RWPE1 (cell line): Measurements from ENCODE around the gene SLC47A1.
A peak's percentile ranks its signal among the peaks of the same experiment; 100 is the strongest.
"Not testable (repeated sequence)": the region's sequence is repeated elsewhere in the genome, so short reads cannot be mapped to it uniquely, and the experiment has no call there.

Source experiments
- CTCF ChIA-PET: fragments of 350-600 bp; sonication (Branson Sonifier 250); formaldehyde crosslinking; extraction: SDS; loops from one replicate; lab custom pipeline; 2021; lab: Yijun Ruan, JAX
- POLR2A ChIA-PET: fragments of 400-600 bp; formaldehyde crosslinking; extraction: SDS; loops from one replicate; lab custom pipeline; 2020; ENCODE audit warnings: antibody characterized with exemption; ENCODE audit not compliant: low non-redundant PET; lab: Yijun Ruan, JAX
- DNase-seq: peaks from one replicate; pipeline ENCODE4 v3.0.0; 2012; ENCODE audit warnings: low spot score
- H3K27ac ChIP-seq: fragments of 450-650 bp; 2 replicates; pipeline ENCODE4 v1.5.1; 2017
- CTCF ChIP-seq: fragments of 450-650 bp; conservative IDR thresholded peaks from 2 replicates; pipeline ENCODE4 v1.5.1; 2017; ENCODE audit warnings: low read depth, mild to moderate bottlenecking

SLC47A1 gene

GRCh38 chr17:19507775-19508576 is 25.7 kb upstream of the SLC47A1 start:
- TF ChIP-seq CTCF: no peak
- peak; percentile 89 for DNase-seq
- POLR2A ChIA-PET: no interaction called here
- H3K27ac ChIP-seq: peak overlapping the region; percentile 95
- CTCF ChIA-PET: no interaction called here

GRCh38 chr17:19508577-19508867 is 25.1 kb upstream of the SLC47A1 start:
- CTCF ChIA-PET: no interaction called here
- DNase-seq: no peak
- peak overlapping the region; percentile 95 for H3K27ac ChIP-seq
- TF ChIP-seq CTCF: no peak
- POLR2A ChIA-PET: no interaction called here

GRCh38 chr17:19509281-19509852 is 24.3 kb upstream of the SLC47A1 start:
- DNase-seq, H3K27ac ChIP-seq, POLR2A ChIA-PET: not testable (repeated sequence)
- CTCF ChIA-PET: interaction anchor here (0.6 to 1.1 kb wide), 3 partner anchors 144 to 260 kb away, joined by 3 to 4 read pairs (median 4); no protein-coding TSS in a partner anchor

- TF ChIP-seq CTCF: no peak
- 0 out of 2 replicates have a peak overlapping the region, but pooled peaks have one; percentile 12 for H3K27ac ChIP-seq
- CTCF ChIA-PET: interaction anchor here (0.7 to 1.3 kb wide), 2 partner anchors 148 to 434 kb away, joined by 5 to 7 read pairs; partner anchors contain the start of gene B9D1
- no peak for DNase-seq
- POLR2A ChIA-PET: no interaction called here
These were observed 22.8 kb upstream of the SLC47A1 start for GRCh38 chr17:19510903-19511302.

GRCh38 chr17:19513897-19514488 is 19.7 kb upstream of the SLC47A1 start:
- peak overlapping the region; percentile 49; the same call in 1 of the 2 replicates for H3K27ac ChIP-seq
- peak; percentile 44 for DNase-seq
- POLR2A ChIA-PET: no interaction called here
- CTCF ChIA-PET: interaction anchor here (0.6 to 1.4 kb wide), 12 partner anchors 11 to 253 kb away, joined by 3 to 10 read pairs (median 3); no protein-coding TSS in a partner anchor
- peak; percentile 93 for TF ChIP-seq CTCF

GRCh38 chr17:19517699-19518098 is 16.0 kb upstream of the SLC47A1 start:
- CTCF ChIA-PET: interaction anchor here (1.2 kb wide), 1 partner anchor 245 kb away, joined by 7 read pairs; no protein-coding TSS in a partner anchor
- POLR2A ChIA-PET: no interaction called here
- TF ChIP-seq CTCF: no peak
- H3K27ac ChIP-seq: no peak overlapping the region
- no peak for DNase-seq

GRCh38 chr17:19519388-19520291 is 14.0 kb upstream of the SLC47A1 start:
- CTCF ChIA-PET: interaction anchor here (0.8 kb wide), 1 partner anchor 247 kb away, joined by 4 read pairs; no protein-coding TSS in a partner anchor
- H3K27ac ChIP-seq, DNase-seq, POLR2A ChIA-PET: not testable (repeated sequence)
